CD8-positive, alpha-beta memory T cell (primary cell): ENCODE data around the gene DUS3L. TPM values are rescaled to one million over a fixed set of nuclear protein-coding genes. Genes with fewer than 3 reads are reported as not detected.

Experiments
- CTCF ChIA-PET: fragments of 350-600 bp; sonication (Branson Sonifier 250); formaldehyde crosslinking; loops from one replicate; lab custom pipeline; 2021; ENCODE audit warnings: antibody characterized with exemption; lab: Charles Lee
- POLR2A ChIA-PET: fragments of 350-600 bp; sonication (Branson Sonifier 250); formaldehyde crosslinking; loops from one replicate; lab custom pipeline; 2021; ENCODE audit warnings: antibody characterized with exemption; lab: Charles Lee
- DNase-seq, 5 donors: peaks; one replicate each; pipeline versions ENCODE4 v3.0.0 to v3.0.0-alpha.2; 2020 to 2022; ENCODE audit warnings: mixed read lengths in 1 of 5
- H3K27ac ChIP-seq: one replicate; pipeline ENCODE4 v1.7.0; 2013; ENCODE audit warnings: low read depth, mild to moderate bottlenecking, low read length, moderate library complexity
- H3K27me3 ChIP-seq: 2 replicates; pipeline ENCODE4 v1.7.0; 2013; ENCODE audit warnings: low read length, mild to moderate bottlenecking; ENCODE audit not compliant: insufficient read depth, poor library complexity, severe bottlenecking
- H3K36me3 ChIP-seq: 2 replicates; pipeline ENCODE4 v1.7.0; 2013; ENCODE audit warnings: mild to moderate bottlenecking, low read length, moderate library complexity; ENCODE audit not compliant: insufficient read depth
- H3K4me1 ChIP-seq: 2 replicates; pipeline ENCODE4 v1.7.0; 2013; ENCODE audit warnings: mild to moderate bottlenecking, low read length, moderate library complexity; ENCODE audit not compliant: insufficient read depth
- H3K4me3 ChIP-seq: 2 replicates; pipeline ENCODE4 v1.7.0; 2013; ENCODE audit warnings: mild to moderate bottlenecking, low read length
- H3K9me3 ChIP-seq: 2 replicates; pipeline ENCODE4 v1.7.0; 2013; ENCODE audit warnings: mild to moderate bottlenecking, low read length
- H3K27ac Mint-ChIP-seq, 8 donors: one replicate each; pipeline ENCODE4 v1.8.0; 2020 to 2021; ENCODE audit warnings: mixed read lengths in 8 of 8, mild to moderate bottlenecking in 6 of 8, inconsistent platforms in 3 of 8, moderate library complexity in 3 of 8
- H3K27me3 Mint-ChIP-seq, 2 donors: one replicate each; pipeline ENCODE4 v1.8.0; 2020 to 2021; ENCODE audit warnings: mixed read lengths in 2 of 2, mild to moderate bottlenecking in 1 of 2, moderate library complexity in 1 of 2
- H3K36me3 Mint-ChIP-seq, 3 donors: one replicate each; pipeline ENCODE4 v1.8.0; 2020 to 2021; ENCODE audit warnings: mixed read lengths in 3 of 3, inconsistent platforms in 1 of 3, mild to moderate bottlenecking in 1 of 3
- H3K4me1 Mint-ChIP-seq, 3 donors: one replicate each; pipeline ENCODE4 v1.8.0; 2020 to 2021; ENCODE audit warnings: mixed read lengths in 3 of 3, inconsistent platforms in 1 of 3, mild to moderate bottlenecking in 1 of 3
- H3K4me3 Mint-ChIP-seq, 7 donors: one replicate each; pipeline ENCODE4 v1.8.0; 2020 to 2021; ENCODE audit warnings: mixed read lengths in 7 of 7, mild to moderate bottlenecking in 6 of 7, moderate library complexity in 4 of 7, inconsistent platforms in 2 of 7
- H3K9me3 Mint-ChIP-seq, 5 donors: one replicate each; pipeline ENCODE4 v1.8.0; 2020 to 2022; ENCODE audit warnings: mixed read lengths in 5 of 5, mild to moderate bottlenecking in 3 of 5, moderate library complexity in 2 of 5, inconsistent platforms in 1 of 5
- polyA plus RNA-seq: library from polyadenylated mRNA; unstranded; fragments of 300-500 nt; fragmentation: Illumina TruSeq; gene quantifications from one replicate; pipeline ENCODE4 v1.2.3, GENCODE V29; 2021
- total RNA-seq, 2 experiments: library from RNA; stranded (reverse); gene quantifications; one replicate each; pipeline ENCODE4 v1.2.3, GENCODE V29; 2021

The DUS3L gene
- total and polyA plus RNA-seq, 3 experiments from 2014 or later: 33.2 to 93.6 (median 90.9) TPM

DNA sequence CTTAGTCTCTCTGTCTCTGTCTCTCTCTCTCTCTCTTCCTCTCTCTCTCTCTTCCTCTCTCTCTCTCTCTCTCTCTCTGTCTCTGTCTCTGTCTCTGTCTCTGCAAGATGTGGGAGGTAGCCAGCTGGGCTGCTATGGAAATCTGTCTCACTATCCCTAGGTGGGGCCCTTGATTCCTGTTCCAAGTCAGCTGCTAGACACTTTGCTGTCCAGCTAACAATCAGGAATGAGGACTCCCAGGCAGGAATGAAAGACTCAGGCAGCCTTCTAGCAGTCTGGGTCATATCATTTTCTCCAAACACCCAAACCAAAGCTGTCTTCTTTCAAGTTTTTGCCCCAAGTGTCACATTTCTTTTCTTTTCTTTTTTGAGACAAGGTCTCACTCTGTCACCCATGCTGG lies 47.3 kb downstream of the DUS3L start:
- Histone ChIP-seq H3K27me3 (no peaks in the 10 kb centered on the region), H3K27ac (no peak overlapping the region), H3K4me1 (no peaks in the 10 kb centered on the region), H3K36me3 (no peaks in the 10 kb centered on the region), H3K4me3 (no peak overlapping the region), H3K9me3 (no peaks in the 10 kb centered on the region)
- H3K4me3 Mint-ChIP-seq: no peak overlapping the region
- ChIA-PET CTCF (no interaction called here), POLR2A (no interaction called here)
- H3K27ac Mint-ChIP-seq: no peak overlapping the region
- H3K36me3 Mint-ChIP-seq: peaks cover 0 to 2% (median 0%) of the 10 kb centered on the region in 3 donors
- H3K4me1 Mint-ChIP-seq: no peaks in the 10 kb centered on the region
- no peaks in the 10 kb centered on the region for H3K9me3 Mint-ChIP-seq
- no peak for DNase-seq
- H3K27me3 Mint-ChIP-seq: peaks cover 6 to 10% of the 10 kb centered on the region in 2 donors

DNA sequence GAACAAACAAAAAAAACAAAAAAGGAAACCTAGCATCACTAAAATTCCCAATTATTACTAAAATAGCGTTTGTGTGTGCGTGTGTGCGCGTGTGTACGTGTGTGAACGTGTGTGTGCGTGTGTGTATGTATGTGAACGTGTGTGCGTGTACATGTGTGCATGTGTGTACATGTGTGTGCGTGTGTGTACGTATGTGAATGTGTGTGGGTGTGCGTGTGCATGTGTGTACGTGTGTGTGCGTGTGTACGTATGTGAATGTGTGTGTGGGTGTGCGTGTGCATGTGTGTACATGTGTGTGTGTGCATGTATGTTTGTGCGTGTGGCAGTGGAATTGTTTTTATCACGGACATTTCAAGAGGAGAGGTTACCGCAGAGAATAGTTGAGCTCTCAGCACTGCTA lies 48.9 kb downstream of the DUS3L start:
- Histone ChIP-seq H3K27ac (no peak overlapping the region), H3K27me3 (no peaks in the 10 kb centered on the region), H3K36me3 (no peaks in the 10 kb centered on the region), H3K4me3 (no peak overlapping the region), H3K4me1 (no peaks in the 10 kb centered on the region), H3K9me3 (no peaks in the 10 kb centered on the region)
- peaks cover 4 to 6% of the 10 kb centered on the region in 2 donors for H3K27me3 Mint-ChIP-seq
- ChIA-PET POLR2A (no interaction called here), CTCF (no interaction called here)
- no peaks in the 10 kb centered on the region for H3K4me1 Mint-ChIP-seq
- H3K4me3 Mint-ChIP-seq: no peak overlapping the region
- DNase-seq: no peak
- no peaks in the 10 kb centered on the region for H3K9me3 Mint-ChIP-seq
- peaks cover 0 to 2% (median 0%) of the 10 kb centered on the region in 3 donors for H3K36me3 Mint-ChIP-seq
- H3K27ac Mint-ChIP-seq: peak overlapping the region in 1 of 8 donors; percentile 72

DNA sequence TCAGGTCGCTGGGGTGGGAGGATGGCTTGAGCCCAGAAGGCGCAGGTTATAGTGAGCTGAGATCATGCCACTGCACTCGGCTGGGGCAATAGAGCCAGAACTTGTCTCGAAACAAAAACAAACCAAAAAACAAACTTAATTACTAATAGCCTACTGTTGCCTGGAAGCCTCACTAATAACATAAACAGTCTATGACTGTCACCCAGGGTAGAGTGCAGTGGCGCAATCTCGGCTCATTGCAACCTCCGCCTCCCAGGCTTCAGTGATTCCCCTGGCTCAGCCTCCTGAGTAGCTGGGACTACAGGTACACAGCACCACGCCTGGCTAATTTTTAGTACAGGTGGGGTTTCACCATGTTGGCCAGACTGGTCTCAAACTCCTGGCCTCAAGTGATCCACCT lies 52.5 kb downstream of the DUS3L start:
- no peak overlapping the region for H3K4me3 Mint-ChIP-seq
- POLR2A ChIA-PET: no interaction called here
- Histone ChIP-seq H3K36me3 (no peaks in the 10 kb centered on the region), H3K4me3 (no peak overlapping the region), H3K27ac (no peak overlapping the region), H3K27me3 (no peaks in the 10 kb centered on the region), H3K9me3 (no peaks in the 10 kb centered on the region), H3K4me1 (no peaks in the 10 kb centered on the region)
- H3K27ac Mint-ChIP-seq: no peak overlapping the region
- H3K9me3 Mint-ChIP-seq: no peaks in the 10 kb centered on the region
- peaks cover 12 to 13% of the 10 kb centered on the region in 2 donors for H3K27me3 Mint-ChIP-seq
- no peak for DNase-seq
- no peaks in the 10 kb centered on the region for H3K4me1 Mint-ChIP-seq
- CTCF ChIA-PET: interaction anchor here (0.6 kb wide), 1 partner anchor 8 kb away, joined by 5 read pairs; no protein-coding TSS in a partner anchor
- peaks cover 0 to 1% (median 0%) of the 10 kb centered on the region in 3 donors for H3K36me3 Mint-ChIP-seq

Other genes with a start within 250 kb of the DUS3L start
- under 1 TPM; 0.20 to 0.28 TPM for gene TINCR, start 223.2 kb downstream of the DUS3L start, total RNA-seq
- gene TINCR, start 223.2 kb downstream of the DUS3L start, polyA plus RNA-seq: 0.16 TPM
- 10 to 100 TPM; 87.8 to 98.2 TPM for gene SAFB2, start 168.4 kb downstream of the DUS3L start, total RNA-seq
- 56.4 TPM for gene SAFB2, start 168.4 kb downstream of the DUS3L start, polyA plus RNA-seq
- 100 to 1,000 TPM; 124 to 132 TPM for gene SAFB, start 168.1 kb downstream of the DUS3L start, total RNA-seq
- gene SAFB, start 168.1 kb downstream of the DUS3L start, polyA plus RNA-seq: 103 TPM
- 10 to 100 TPM; 60.6 to 62.1 TPM for gene MICOS13, start 110.6 kb downstream of the DUS3L start, total RNA-seq
- 117 TPM for gene MICOS13, start 110.6 kb downstream of the DUS3L start, polyA plus RNA-seq
- 1 to 10 TPM; 1.4 to 2.3 TPM for gene HSD11B1L, start 110.1 kb downstream of the DUS3L start, total RNA-seq
- gene HSD11B1L, start 110.1 kb downstream of the DUS3L start, polyA plus RNA-seq: 4.0 TPM
- gene RPL36, start 100.9 kb downstream of the DUS3L start, total RNA-seq: 1,000 to 10,000 TPM; 1,478 to 1,485 TPM
- gene RPL36, start 100.9 kb downstream of the DUS3L start, polyA plus RNA-seq: 2,003 TPM
- 100 to 1,000 TPM; 179 to 204 TPM for gene LONP1, start 71.0 kb downstream of the DUS3L start, total RNA-seq
- 36.0 TPM for gene LONP1, start 71.0 kb downstream of the DUS3L start, polyA plus RNA-seq
- gene CATSPERD, start 70.5 kb downstream of the DUS3L start, total RNA-seq: not detected
- not detected for gene CATSPERD, start 70.5 kb downstream of the DUS3L start, polyA plus RNA-seq
- gene PRR22, start 6.4 kb downstream of the DUS3L start, total RNA-seq: 1 to 10 TPM; 8.2 to 8.6 TPM
- gene PRR22, start 6.4 kb downstream of the DUS3L start, polyA plus RNA-seq: 0.15 TPM
- under 1 TPM in 1 of 2 experiments, not detected in 1; 0.26 TPM for gene NRTN, start 13.9 kb upstream of the DUS3L start, total RNA-seq
- gene NRTN, start 13.9 kb upstream of the DUS3L start, polyA plus RNA-seq: 0.26 TPM
- gene FUT6, start 48.5 kb upstream of the DUS3L start, total RNA-seq: not detected
- not detected for gene FUT6, start 48.5 kb upstream of the DUS3L start, polyA plus RNA-seq
- gene FUT3, start 60.3 kb upstream of the DUS3L start, total RNA-seq: not detected
- gene FUT3, start 60.3 kb upstream of the DUS3L start, polyA plus RNA-seq: not detected
- not detected for gene FUT5, start 79.4 kb upstream of the DUS3L start, total RNA-seq
- gene FUT5, start 79.4 kb upstream of the DUS3L start, polyA plus RNA-seq: not detected
- 100 to 1,000 TPM; 216 to 232 TPM for gene NDUFA11, start 112.6 kb upstream of the DUS3L start, total RNA-seq
- gene NDUFA11, start 112.6 kb upstream of the DUS3L start, polyA plus RNA-seq: 399 TPM
- 1 to 10 TPM; 4.0 to 4.1 TPM for gene VMAC, start 113.7 kb upstream of the DUS3L start, total RNA-seq
- 6.3 TPM for gene VMAC, start 113.7 kb upstream of the DUS3L start, polyA plus RNA-seq
- gene CAPS, start 123.1 kb upstream of the DUS3L start, total RNA-seq: 1 to 10 TPM; 5.3 to 7.3 TPM
- 2.7 TPM for gene CAPS, start 123.1 kb upstream of the DUS3L start, polyA plus RNA-seq
- gene RANBP3, start 187.0 kb upstream of the DUS3L start, total RNA-seq: 10 to 100 TPM; 94.8 to 97.6 TPM
- 9.7 TPM for gene RANBP3, start 187.0 kb upstream of the DUS3L start, polyA plus RNA-seq